ENCODE measurements around the gene EYA3. TPM values are rescaled to one million over a fixed set of nuclear protein-coding genes. Genes with fewer than 3 reads are reported as not detected.

Gene EYA3
- total RNA-seq, 2 donors from 2014 or later, result 62.6 to 64.6 TPM

- Mint-ChIP-seq H3K4me3 (no peak overlapping the region), H3K27ac (no peak overlapping the region), H3K4me1 (ENCODE audit: low read depth in 2 of 2) (peaks cover 15 to 25% of the 10 kb centered on the region in 2 donors), H3K9me3 (no peaks in the 10 kb centered on the region), H3K36me3 (no peaks in the 10 kb centered on the region), H3K27me3 (no peaks in the 10 kb centered on the region)
- no peak for DNase-seq (ENCODE audit: low spot score)
- ATAC-seq, result no peak
These were observed 13.4 kb downstream of the EYA3 start for GRCh38 chr1:28074892-28075511.

- no peak overlapping the region for H3K27ac Mint-ChIP-seq
- DNase-seq (ENCODE audit: low spot score) (no peak), ATAC-seq (no peak)
- H3K4me3 Mint-ChIP-seq, result no peak overlapping the region
- H3K4me1 Mint-ChIP-seq (ENCODE audit: low read depth in 2 of 2), result peaks cover 19 to 31% of the 10 kb centered on the region in 2 donors
- no peaks in the 10 kb centered on the region for H3K27me3 Mint-ChIP-seq
- H3K9me3 Mint-ChIP-seq, result no peaks in the 10 kb centered on the region
- no peaks in the 10 kb centered on the region for H3K36me3 Mint-ChIP-seq
These were observed 14.5 kb downstream of the EYA3 start for GRCh38 chr1:28073867-28074266.

GRCh38 chr1:28071813-28072212 is 16.6 kb downstream of the EYA3 start:
- H3K4me1 Mint-ChIP-seq (ENCODE audit: low read depth in 2 of 2), result peaks cover 21 to 31% of the 10 kb centered on the region in 2 donors
- no peaks in the 10 kb centered on the region for H3K36me3 Mint-ChIP-seq
- H3K27me3 Mint-ChIP-seq, result no peaks in the 10 kb centered on the region
- no peaks in the 10 kb centered on the region for H3K9me3 Mint-ChIP-seq
- ATAC-seq, result no peak
- no peak for DNase-seq (ENCODE audit: low spot score)
- no peak overlapping the region for H3K27ac Mint-ChIP-seq
- H3K4me3 Mint-ChIP-seq, result no peak overlapping the region

- DNase-seq (ENCODE audit: low spot score) (no peak), ATAC-seq (no peak)
- Mint-ChIP-seq H3K27me3 (no peaks in the 10 kb centered on the region), H3K9me3 (no peaks in the 10 kb centered on the region), H3K4me3 (no peak overlapping the region), H3K36me3 (no peaks in the 10 kb centered on the region), H3K27ac (no peak overlapping the region), H3K4me1 (ENCODE audit: low read depth in 2 of 2) (peaks cover 21 to 29% of the 10 kb centered on the region in 2 donors)
These were observed 17.5 kb downstream of the EYA3 start for GRCh38 chr1:28070725-28071593.

- Mint-ChIP-seq H3K4me3 (no peak overlapping the region), H3K9me3 (no peaks in the 10 kb centered on the region), H3K4me1 (ENCODE audit: low read depth in 2 of 2) (peaks cover 15 to 21% of the 10 kb centered on the region in 2 donors), H3K36me3 (no peaks in the 10 kb centered on the region), H3K27ac (no peak overlapping the region), H3K27me3 (no peaks in the 10 kb centered on the region)
- ATAC-seq (no peak), DNase-seq (ENCODE audit: low spot score) (no peak)
These were observed 20.8 kb downstream of the EYA3 start for GRCh38 chr1:28067523-28068090.

- H3K27ac Mint-ChIP-seq, result no peak overlapping the region
These were observed 21.8 kb downstream of the EYA3 start for GRCh38 chr1:28066393-28067154.

GRCh38 chr1:28064064-28064463 is 24.3 kb downstream of the EYA3 start:
- Mint-ChIP-seq H3K4me1 (ENCODE audit: low read depth in 2 of 2) (peaks cover 24 to 25% of the 10 kb centered on the region in 2 donors), H3K9me3 (no peaks in the 10 kb centered on the region), H3K27me3 (no peaks in the 10 kb centered on the region), H3K36me3 (no peaks in the 10 kb centered on the region), H3K27ac (no peak overlapping the region), H3K4me3 (no peak overlapping the region)
- no peak for ATAC-seq
- DNase-seq (ENCODE audit: low spot score), result no peak

More at GRCh38 chr1:28066393-28067154, 21.8 kb downstream of the EYA3 start:
- Mint-ChIP-seq H3K27me3 (no peaks in the 10 kb centered on the region), H3K4me3 (no peak overlapping the region), H3K9me3 (no peaks in the 10 kb centered on the region), H3K4me1 (ENCODE audit: low read depth in 2 of 2) (peaks cover 20 to 27% of the 10 kb centered on the region in 2 donors), H3K36me3 (no peaks in the 10 kb centered on the region)
- DNase-seq (ENCODE audit: low spot score), result no peak
- ATAC-seq, result no peak

- ATAC-seq, result no peak
- Mint-ChIP-seq H3K27me3 (no peaks in the 10 kb centered on the region), H3K27ac (peak overlapping the region in 1 of 2 donors; percentile 57), H3K9me3 (no peaks in the 10 kb centered on the region), H3K4me3 (no peak overlapping the region), H3K4me1 (ENCODE audit: low read depth in 2 of 2) (peaks cover 26 to 30% of the 10 kb centered on the region in 2 donors), H3K36me3 (no peaks in the 10 kb centered on the region)
- DNase-seq (ENCODE audit: low spot score), result no peak
These were observed 25.6 kb downstream of the EYA3 start for GRCh38 chr1:28062806-28063205.

GRCh38 chr1:28058971-28059878 is 29.2 kb downstream of the EYA3 start:
- Mint-ChIP-seq H3K4me1 (ENCODE audit: low read depth in 2 of 2) (peaks cover 34 to 48% of the 10 kb centered on the region in 2 donors), H3K36me3 (peaks cover 8% of the 10 kb centered on the region), H3K9me3 (no peaks in the 10 kb centered on the region), H3K27me3 (no peaks in the 10 kb centered on the region), H3K4me3 (peak overlapping the region; percentile 45), H3K27ac (peak overlapping the region; percentile 20 to 64)
- DNase-seq (ENCODE audit: low spot score), result no peak
- peak in 1 of 2 donors; percentile 78 for ATAC-seq

- Mint-ChIP-seq H3K27me3 (no peaks in the 10 kb centered on the region), H3K27ac (no peak overlapping the region), H3K9me3 (no peaks in the 10 kb centered on the region), H3K36me3 (peaks cover 8% of the 10 kb centered on the region), H3K4me3 (no peak overlapping the region), H3K4me1 (ENCODE audit: low read depth in 2 of 2) (peaks cover 34 to 51% of the 10 kb centered on the region in 2 donors)
- no peak for ATAC-seq
- no peak for DNase-seq (ENCODE audit: low spot score)
These were observed 30.2 kb downstream of the EYA3 start for GRCh38 chr1:28058168-28058567.

- DNase-seq (ENCODE audit: low spot score) (peak; percentile 73), ATAC-seq (peak; percentile 88 to 89)
- H3K9me3 Mint-ChIP-seq, result no peaks in the 10 kb centered on the region
- no peaks in the 10 kb centered on the region for H3K27me3 Mint-ChIP-seq
- H3K27ac Mint-ChIP-seq, result peak overlapping the region; percentile 67 to 70
- H3K4me3 Mint-ChIP-seq, result peak overlapping the region; percentile 39
- peaks cover 8% of the 10 kb centered on the region for H3K36me3 Mint-ChIP-seq
- H3K4me1 Mint-ChIP-seq (ENCODE audit: low read depth in 2 of 2), result peaks cover 25 to 40% of the 10 kb centered on the region in 2 donors
These were observed 32.1 kb downstream of the EYA3 start for GRCh38 chr1:28056129-28056925.

GRCh38 chr1:28050776-28051175 is 37.6 kb downstream of the EYA3 start:
- Mint-ChIP-seq H3K9me3 (no peaks in the 10 kb centered on the region), H3K4me1 (ENCODE audit: low read depth in 2 of 2) (peaks cover 18 to 24% of the 10 kb centered on the region in 2 donors), H3K27ac (no peak overlapping the region), H3K27me3 (no peaks in the 10 kb centered on the region), H3K36me3 (peaks cover 10% of the 10 kb centered on the region), H3K4me3 (no peak overlapping the region)
- ATAC-seq (no peak), DNase-seq (ENCODE audit: low spot score) (no peak)
